ENCODE results near the gene DNMBP. TPM values are rescaled to one million over a fixed set of nuclear protein-coding genes. Genes with fewer than 3 reads are reported as not detected.

DNMBP gene
- total RNA-seq, 1 experiment from 2014 or later: 39.3 TPM

DNA sequence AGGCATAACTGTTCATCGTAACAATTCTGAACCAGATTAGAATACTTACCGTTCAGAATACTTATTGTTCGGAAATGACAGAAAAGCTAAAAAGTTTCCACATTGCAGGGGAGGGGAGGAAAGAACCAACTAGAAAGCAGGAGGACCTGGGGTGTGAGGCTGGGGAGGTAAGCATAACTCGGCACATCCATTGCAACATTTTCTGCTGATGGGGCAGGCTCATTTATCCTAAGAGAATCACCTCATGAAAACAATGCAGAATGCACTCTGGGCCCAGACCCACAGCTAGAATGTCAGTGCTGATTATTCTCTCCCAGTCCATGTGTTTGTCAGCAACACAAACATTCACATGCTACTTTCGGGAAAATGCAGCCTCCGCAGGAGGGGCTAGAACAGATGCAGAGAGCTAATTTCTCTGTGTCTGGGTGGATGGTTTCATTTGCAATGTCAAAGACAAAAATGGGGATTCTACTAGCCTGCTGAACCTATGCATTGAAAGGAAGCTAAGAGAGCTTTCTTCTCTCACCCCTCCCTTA, 9.6 kb downstream of the DNMBP start:
- peaks cover 76% of the 10 kb centered on the region for H3K4me1 ChIP-seq (ENCODE audit: control insufficient read depth, insufficient read depth, low read length)
- peaks cover 2% of the 10 kb centered on the region; the same call in 1 of the 2 replicates for H3K9me3 ChIP-seq (ENCODE audit: control insufficient read depth, insufficient read depth, low read depth, low read length)
- BruUV-seq (replicated peaks): no TSS peak
- no peaks in the 10 kb centered on the region for H3K27me3 ChIP-seq (ENCODE audit: control insufficient read depth, insufficient read depth, low read length)
- in situ Hi-C loops (cut with HindIII; ENCODE audit: low pct_unique_long_range_greater_than_20kb, low sequenced_read_pairs): no loop called here
- DNase-seq (ENCODE audit: low read depth, low spot score) (no peak), ATAC-seq (0 out of 2 replicates have a peak, but pooled peaks have one; percentile 19)
- POLR2A ChIA-PET: no interaction called here
- CTCF ChIA-PET: no interaction called here
- no peaks in the 10 kb centered on the region for H3K36me3 ChIP-seq (ENCODE audit: control insufficient read depth, insufficient read depth, low read length)
- TF ChIP-seq TCF7L2 (IDR thresholded peaks at IDR 0.05; ENCODE audit: low read depth, low read length) (no peak), POLR2AphosphoS5 (IDR thresholded peaks at IDR 0.05; ENCODE audit: low read depth, low read length) (no peak), SIN3A (IDR thresholded peaks at IDR 0.05; ENCODE audit: borderline replicate concordance, insufficient read depth, low read depth, low read length) (no peak)
- TF ChIP-seq, protein P1, sequence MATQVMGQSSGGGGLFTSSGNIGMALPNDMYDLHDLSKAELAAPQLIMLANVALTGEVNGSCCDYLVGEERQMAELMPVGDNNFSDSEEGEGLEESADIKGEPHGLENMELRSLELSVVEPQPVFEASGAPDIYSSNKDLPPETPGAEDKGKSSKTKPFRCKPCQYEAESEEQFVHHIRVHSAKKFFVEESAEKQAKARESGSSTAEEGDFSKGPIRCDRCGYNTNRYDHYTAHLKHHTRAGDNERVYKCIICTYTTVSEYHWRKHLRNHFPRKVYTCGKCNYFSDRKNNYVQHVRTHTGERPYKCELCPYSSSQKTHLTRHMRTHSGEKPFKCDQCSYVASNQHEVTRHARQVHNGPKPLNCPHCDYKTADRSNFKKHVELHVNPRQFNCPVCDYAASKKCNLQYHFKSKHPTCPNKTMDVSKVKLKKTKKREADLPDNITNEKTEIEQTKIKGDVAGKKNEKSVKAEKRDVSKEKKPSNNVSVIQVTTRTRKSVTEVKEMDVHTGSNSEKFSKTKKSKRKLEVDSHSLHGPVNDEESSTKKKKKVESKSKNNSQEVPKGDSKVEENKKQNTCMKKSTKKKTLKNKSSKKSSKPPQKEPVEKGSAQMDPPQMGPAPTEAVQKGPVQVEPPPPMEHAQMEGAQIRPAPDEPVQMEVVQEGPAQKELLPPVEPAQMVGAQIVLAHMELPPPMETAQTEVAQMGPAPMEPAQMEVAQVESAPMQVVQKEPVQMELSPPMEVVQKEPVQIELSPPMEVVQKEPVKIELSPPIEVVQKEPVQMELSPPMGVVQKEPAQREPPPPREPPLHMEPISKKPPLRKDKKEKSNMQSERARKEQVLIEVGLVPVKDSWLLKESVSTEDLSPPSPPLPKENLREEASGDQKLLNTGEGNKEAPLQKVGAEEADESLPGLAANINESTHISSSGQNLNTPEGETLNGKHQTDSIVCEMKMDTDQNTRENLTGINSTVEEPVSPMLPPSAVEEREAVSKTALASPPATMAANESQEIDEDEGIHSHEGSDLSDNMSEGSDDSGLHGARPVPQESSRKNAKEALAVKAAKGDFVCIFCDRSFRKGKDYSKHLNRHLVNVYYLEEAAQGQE (IDR thresholded peaks at IDR 0.05; ENCODE audit: insufficient read depth in 1 of 2, low read depth in 2 of 2, low read length in 1 of 2): no peak
- TF ChIP-seq, protein P2, sequence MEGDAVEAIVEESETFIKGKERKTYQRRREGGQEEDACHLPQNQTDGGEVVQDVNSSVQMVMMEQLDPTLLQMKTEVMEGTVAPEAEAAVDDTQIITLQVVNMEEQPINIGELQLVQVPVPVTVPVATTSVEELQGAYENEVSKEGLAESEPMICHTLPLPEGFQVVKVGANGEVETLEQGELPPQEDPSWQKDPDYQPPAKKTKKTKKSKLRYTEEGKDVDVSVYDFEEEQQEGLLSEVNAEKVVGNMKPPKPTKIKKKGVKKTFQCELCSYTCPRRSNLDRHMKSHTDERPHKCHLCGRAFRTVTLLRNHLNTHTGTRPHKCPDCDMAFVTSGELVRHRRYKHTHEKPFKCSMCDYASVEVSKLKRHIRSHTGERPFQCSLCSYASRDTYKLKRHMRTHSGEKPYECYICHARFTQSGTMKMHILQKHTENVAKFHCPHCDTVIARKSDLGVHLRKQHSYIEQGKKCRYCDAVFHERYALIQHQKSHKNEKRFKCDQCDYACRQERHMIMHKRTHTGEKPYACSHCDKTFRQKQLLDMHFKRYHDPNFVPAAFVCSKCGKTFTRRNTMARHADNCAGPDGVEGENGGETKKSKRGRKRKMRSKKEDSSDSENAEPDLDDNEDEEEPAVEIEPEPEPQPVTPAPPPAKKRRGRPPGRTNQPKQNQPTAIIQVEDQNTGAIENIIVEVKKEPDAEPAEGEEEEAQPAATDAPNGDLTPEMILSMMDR (IDR thresholded peaks at IDR 0.05): no peak
- intact Hi-C loops (cut with micrococcal nuclease; ENCODE audit: unreplicated experiment): no loop called here
- no peak overlapping the region for H3K4me3 ChIP-seq (ENCODE audit: low read depth in 2 of 2, low read length in 2 of 2)
- H3K27ac ChIP-seq (ENCODE audit: low read length): peak overlapping the region; percentile 67

DNA sequence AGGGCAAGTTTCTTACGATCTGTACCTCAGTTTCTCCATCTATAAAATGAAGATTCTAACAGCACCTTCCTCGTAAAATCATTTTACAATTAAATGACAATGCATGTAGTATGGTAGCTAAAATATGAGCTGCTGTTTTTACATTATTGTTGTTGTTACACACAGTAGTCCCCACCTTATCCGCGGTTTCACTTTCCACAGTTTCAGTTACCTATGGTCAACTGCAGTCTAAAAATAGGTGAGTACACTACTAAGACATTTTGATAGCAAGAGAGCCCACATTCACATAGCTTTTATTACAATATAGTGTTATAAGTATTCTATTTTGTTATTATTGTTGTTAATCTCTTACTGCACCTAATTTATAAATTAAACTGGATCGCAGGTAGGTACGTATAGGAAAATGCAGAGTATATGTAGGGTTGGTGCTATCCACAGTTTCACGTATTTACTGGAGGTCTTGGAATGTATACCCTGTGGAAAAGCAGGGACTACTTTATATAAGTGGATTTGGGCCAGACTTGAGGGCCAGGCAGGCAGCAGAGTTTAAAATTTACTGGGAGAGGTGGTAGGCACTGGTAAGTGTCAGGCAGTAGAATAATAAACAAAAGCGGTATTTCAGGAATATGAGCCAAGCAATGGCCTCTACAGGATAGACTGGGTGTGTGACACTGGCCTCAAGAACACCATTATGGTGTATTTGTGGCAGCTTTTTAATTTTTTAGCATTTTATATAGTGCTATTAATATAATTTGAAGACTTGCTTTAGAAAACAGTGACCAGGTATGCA, 10.2 kb downstream of the DNMBP start:
- TF ChIP-seq POLR2AphosphoS5 (IDR thresholded peaks at IDR 0.05; ENCODE audit: low read depth, low read length): no peak
- no peak for TF ChIP-seq TCF7L2 (IDR thresholded peaks at IDR 0.05; ENCODE audit: low read depth, low read length)
- TF ChIP-seq, protein P1 (IDR thresholded peaks at IDR 0.05; ENCODE audit: insufficient read depth in 1 of 2, low read depth in 2 of 2, low read length in 1 of 2): no peak
- no peak for TF ChIP-seq SIN3A (IDR thresholded peaks at IDR 0.05; ENCODE audit: borderline replicate concordance, insufficient read depth, low read depth, low read length)
- TF ChIP-seq, protein P2 (IDR thresholded peaks at IDR 0.05): no peak
- intact Hi-C loops (cut with micrococcal nuclease; ENCODE audit: unreplicated experiment): no loop called here
- Histone ChIP-seq H3K4me1 (ENCODE audit: control insufficient read depth, insufficient read depth, low read length) (peaks cover 69% of the 10 kb centered on the region), H3K27me3 (ENCODE audit: control insufficient read depth, insufficient read depth, low read length) (no peaks in the 10 kb centered on the region), H3K9me3 (ENCODE audit: control insufficient read depth, insufficient read depth, low read depth, low read length) (peaks cover 2% of the 10 kb centered on the region; the same call in 1 of the 2 replicates), H3K4me3 (ENCODE audit: low read depth in 2 of 2, low read length in 2 of 2) (no peak overlapping the region), H3K36me3 (ENCODE audit: control insufficient read depth, insufficient read depth, low read length) (no peaks in the 10 kb centered on the region), H3K27ac (ENCODE audit: low read length) (peak overlapping the region; percentile 67)
- DNase-seq (ENCODE audit: low read depth, low spot score) (no peak), ATAC-seq (no peak)
- CTCF ChIA-PET: no interaction called here
- BruUV-seq (replicated peaks): no TSS peak
- in situ Hi-C loops (cut with HindIII; ENCODE audit: low pct_unique_long_range_greater_than_20kb, low sequenced_read_pairs): no loop called here
- POLR2A ChIA-PET: interaction anchor here (0.6 kb wide), 1 partner anchor 373 kb away, joined by 3 read pairs; no protein-coding TSS in a partner anchor

Data from Panc1 (cell line).